ENCODE measurements around the gene GRK1.

The GRK1 gene

DNA sequence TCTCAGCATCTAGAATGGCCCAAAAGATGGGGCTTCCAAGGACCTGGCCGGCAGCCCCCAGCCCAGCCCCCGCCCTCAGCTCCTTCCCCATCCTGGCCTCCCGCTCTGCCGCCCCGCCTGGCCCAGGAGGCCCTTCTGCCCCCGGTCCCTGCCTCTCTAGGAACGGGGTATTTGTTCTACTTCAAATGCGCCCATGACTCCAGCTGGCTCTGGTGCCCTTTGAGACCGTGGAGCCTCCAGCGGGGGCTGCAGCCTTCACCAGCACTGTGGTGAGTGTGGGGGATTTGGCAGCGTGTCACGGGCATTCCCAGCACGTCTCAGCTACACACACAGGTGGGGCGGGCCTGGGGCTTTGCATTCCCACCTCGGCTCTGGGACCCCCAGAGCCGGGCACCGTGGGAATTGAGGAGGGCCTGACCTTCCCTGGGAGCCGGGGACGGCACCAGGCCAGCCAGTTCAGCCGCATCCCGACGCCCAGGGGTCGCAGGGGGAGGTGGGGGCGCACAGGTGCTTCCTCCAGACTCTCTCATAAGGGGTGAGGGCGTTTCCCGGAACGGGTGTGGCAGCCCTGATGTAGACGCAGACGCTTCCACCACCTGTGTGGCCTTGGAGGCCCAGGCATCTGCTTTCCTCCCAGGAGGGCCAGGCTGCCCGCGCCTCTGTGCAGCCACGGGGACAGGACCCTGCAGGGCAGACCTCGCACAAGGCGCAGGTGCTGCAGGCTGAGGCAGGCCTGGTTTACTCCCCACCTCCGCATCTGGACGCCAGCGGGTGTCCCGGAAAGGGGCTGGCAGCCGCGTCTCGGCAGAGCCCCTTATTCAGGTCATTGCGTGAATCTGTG lies 10.0 kb upstream of the GRK1 start:
- no peak overlapping the region for H3K4me3 ChIP-seq (ENCODE audit: control insufficient read depth, low read depth, low read length)
- DNase-seq (ENCODE audit: low read depth), result no peak
- TF ChIP-seq, protein P1, sequence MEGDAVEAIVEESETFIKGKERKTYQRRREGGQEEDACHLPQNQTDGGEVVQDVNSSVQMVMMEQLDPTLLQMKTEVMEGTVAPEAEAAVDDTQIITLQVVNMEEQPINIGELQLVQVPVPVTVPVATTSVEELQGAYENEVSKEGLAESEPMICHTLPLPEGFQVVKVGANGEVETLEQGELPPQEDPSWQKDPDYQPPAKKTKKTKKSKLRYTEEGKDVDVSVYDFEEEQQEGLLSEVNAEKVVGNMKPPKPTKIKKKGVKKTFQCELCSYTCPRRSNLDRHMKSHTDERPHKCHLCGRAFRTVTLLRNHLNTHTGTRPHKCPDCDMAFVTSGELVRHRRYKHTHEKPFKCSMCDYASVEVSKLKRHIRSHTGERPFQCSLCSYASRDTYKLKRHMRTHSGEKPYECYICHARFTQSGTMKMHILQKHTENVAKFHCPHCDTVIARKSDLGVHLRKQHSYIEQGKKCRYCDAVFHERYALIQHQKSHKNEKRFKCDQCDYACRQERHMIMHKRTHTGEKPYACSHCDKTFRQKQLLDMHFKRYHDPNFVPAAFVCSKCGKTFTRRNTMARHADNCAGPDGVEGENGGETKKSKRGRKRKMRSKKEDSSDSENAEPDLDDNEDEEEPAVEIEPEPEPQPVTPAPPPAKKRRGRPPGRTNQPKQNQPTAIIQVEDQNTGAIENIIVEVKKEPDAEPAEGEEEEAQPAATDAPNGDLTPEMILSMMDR (conservative IDR thresholded peaks at IDR 0.05; ENCODE audit: control insufficient read depth, insufficient read depth, low read depth, low read length), result no peak

DNA sequence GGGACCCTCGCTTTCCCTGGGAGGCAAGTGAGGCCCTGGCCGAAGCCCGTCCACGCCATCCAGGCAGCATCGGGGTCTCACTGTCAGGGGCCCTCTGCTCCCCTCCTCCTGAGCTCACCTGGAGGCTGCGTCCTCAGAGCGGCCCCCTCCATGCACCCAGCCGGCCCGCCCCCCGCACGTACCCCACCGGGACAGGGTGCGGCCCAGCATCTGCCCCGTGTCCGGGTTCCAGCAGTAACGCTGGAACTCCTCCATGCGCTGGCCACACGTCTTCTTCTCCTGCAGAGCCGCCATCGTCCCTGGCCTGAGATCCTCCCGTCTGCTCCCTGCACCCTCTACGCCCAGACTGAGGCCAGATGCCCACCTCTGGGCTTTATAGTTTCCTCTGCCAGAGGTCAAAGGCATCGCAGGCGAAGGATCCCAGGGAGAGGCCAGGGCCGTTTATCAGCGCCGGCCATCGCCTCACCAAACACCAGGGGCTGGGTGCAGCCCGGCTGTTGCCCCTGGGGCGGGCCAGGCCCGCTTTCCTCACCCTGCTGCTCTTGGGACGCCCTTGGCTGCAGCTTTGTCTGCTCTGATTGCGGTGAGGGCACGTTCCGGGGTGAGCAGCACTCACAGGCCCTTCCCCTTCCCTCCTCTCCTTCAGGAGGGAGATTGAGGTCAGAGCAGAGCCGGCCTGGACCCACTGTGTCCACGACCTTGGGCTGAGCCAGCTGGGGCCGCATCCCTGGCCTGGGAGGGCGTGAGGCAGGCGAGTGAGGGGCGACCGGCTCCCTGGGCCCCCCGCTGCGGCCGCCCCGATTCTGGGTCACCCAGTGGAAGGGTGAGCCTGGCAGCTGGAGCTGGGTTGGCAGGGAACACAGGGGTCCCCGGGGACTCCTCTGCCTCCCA lies 8.9 kb upstream of the GRK1 start, which contains the start of gene ATP4B:
TSS of gene ATP4B (minus strand) at position 348 of the 891 bp plus-strand sequence. CDS start at position 294, 54 bp downstream.
- no peak within 1 kb of the TSS for H3K4me3 ChIP-seq (ENCODE audit: control insufficient read depth, low read depth, low read length)
- TF ChIP-seq, protein P1 (conservative IDR thresholded peaks at IDR 0.05; ENCODE audit: control insufficient read depth, insufficient read depth, low read depth, low read length), result no peak
- DNase-seq (ENCODE audit: low read depth), result no peak

DNA sequence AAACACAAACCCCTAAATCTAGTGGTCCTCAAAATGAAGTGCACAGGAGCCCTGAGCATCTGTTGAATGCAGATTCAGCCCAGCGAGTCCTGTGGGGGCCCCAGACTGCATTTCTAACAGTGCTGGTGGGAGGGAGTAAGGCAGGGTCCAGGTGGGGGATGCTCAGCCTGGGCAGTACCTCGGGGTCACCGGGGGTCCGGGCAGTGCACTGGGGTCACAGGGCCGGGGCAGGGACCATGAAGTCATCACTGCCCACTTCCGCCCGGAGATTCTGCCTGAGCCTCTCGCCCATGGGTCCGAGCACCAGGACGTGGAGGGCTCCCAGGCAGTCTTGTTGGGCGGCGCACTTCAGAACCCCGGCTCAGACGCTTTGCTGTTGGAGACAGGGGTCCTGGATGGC lies 8.2 kb upstream of the GRK1 start:
- TF ChIP-seq, protein P1 (conservative IDR thresholded peaks at IDR 0.05; ENCODE audit: control insufficient read depth, insufficient read depth, low read depth, low read length), result no peak
- DNase-seq (ENCODE audit: low read depth), result no peak
- no peak overlapping the region for H3K4me3 ChIP-seq (ENCODE audit: control insufficient read depth, low read depth, low read length)

DNA sequence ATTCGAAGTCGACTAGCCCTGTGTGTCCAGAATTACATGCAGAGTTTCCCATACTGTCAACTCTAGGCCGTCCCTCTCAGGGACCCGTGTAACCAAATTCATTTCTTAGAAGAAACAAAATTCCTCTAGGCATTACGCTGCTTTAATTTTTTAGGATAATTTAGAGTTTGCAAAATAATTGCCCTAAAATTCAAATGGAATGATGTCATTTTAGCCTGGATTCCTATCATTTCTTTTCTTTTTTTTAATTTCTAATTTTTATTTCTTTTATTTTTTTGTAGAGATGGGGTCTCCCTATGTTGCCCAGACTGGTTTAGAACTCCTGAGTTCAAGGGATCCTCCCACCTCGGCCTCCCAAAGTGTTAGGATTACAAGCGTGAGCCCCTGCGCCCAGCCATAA lies 7.7 kb upstream of the GRK1 start:
- H3K4me3 ChIP-seq (ENCODE audit: control insufficient read depth, low read depth, low read length), result no peak overlapping the region
- no peak for DNase-seq (ENCODE audit: low read depth)
- TF ChIP-seq, protein P1 (conservative IDR thresholded peaks at IDR 0.05; ENCODE audit: control insufficient read depth, insufficient read depth, low read depth, low read length), result no peak

DNA sequence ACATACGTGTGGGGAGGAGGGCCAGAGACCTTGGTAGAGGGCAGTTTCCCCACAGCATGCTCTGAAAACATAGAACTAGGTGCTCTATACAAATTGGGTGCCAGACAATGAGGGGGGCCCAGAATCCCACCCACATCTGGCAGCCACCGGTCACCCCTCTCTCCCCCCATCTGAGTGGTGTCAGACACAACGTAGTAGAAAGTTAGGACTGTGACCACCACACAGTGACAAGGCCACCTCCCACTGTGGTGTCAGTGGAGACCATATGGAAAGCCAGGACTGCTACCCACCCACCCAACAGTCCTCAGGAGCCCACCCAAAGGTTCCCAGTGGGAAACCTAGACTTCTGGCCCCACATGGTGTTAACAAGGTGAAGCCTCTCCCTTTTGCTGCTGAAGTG lies 7.0 kb upstream of the GRK1 start:
- no peak for DNase-seq (ENCODE audit: low read depth)
- TF ChIP-seq, protein P1 (conservative IDR thresholded peaks at IDR 0.05; ENCODE audit: control insufficient read depth, insufficient read depth, low read depth, low read length), result no peak
- no peak overlapping the region for H3K4me3 ChIP-seq (ENCODE audit: control insufficient read depth, low read depth, low read length)

DNA sequence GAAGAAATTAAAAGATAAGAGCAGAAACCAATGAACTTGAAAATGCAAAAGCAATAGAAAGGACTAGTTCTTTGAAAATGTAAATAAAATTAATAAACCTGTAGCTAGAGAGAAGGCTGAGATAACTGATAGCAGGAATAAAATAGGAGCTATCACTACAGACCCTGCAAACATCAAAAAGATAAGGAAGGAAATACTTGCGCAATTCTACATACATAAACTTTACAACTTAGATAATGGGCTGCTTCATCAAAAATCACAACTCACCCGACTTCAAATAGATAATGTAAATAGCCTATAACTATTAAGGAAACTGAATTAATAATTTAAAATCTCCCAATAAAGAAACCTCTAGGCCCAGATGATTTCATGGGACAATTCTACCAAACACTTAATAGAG lies 5.5 kb upstream of the GRK1 start:
- TF ChIP-seq, protein P1 (conservative IDR thresholded peaks at IDR 0.05; ENCODE audit: control insufficient read depth, insufficient read depth, low read depth, low read length), result no peak
- DNase-seq (ENCODE audit: low read depth), result no peak
- H3K4me3 ChIP-seq (ENCODE audit: control insufficient read depth, low read depth, low read length), result no peak overlapping the region

Measured in fibroblast of mammary gland (primary cell).